Stimulated activated naive CD8-positive, alpha-beta T cell treated with anti-CD3 and anti-CD28 coated beads, Interleukin-15, Interleukin-2, amounts not matched to agents 100 ng/mL and 50 ng/mL, for 24 hours (primary cell): ENCODE measurements around the gene SGK1.

ENCODE experiments used
- H3K27ac Mint-ChIP-seq: one replicate; pipeline ENCODE4 v1.8.0; 2021; ENCODE audit warnings: mild to moderate bottlenecking, mixed read lengths
- H3K27me3 Mint-ChIP-seq: one replicate; pipeline ENCODE4 v1.8.0; 2021; ENCODE audit warnings: mixed read lengths
- H3K36me3 Mint-ChIP-seq: one replicate; pipeline ENCODE4 v1.8.0; 2021; ENCODE audit warnings: low read depth, mixed read lengths
- H3K4me1 Mint-ChIP-seq: one replicate; pipeline ENCODE4 v1.8.0; 2021; ENCODE audit warnings: low read depth, mixed read lengths
- H3K4me3 Mint-ChIP-seq: one replicate; pipeline ENCODE4 v1.8.0; 2021; ENCODE audit warnings: mild to moderate bottlenecking, mixed read lengths
- H3K9me3 Mint-ChIP-seq: one replicate; pipeline ENCODE4 v1.8.0; 2021; ENCODE audit warnings: mixed read lengths

SGK1 gene

DNA sequence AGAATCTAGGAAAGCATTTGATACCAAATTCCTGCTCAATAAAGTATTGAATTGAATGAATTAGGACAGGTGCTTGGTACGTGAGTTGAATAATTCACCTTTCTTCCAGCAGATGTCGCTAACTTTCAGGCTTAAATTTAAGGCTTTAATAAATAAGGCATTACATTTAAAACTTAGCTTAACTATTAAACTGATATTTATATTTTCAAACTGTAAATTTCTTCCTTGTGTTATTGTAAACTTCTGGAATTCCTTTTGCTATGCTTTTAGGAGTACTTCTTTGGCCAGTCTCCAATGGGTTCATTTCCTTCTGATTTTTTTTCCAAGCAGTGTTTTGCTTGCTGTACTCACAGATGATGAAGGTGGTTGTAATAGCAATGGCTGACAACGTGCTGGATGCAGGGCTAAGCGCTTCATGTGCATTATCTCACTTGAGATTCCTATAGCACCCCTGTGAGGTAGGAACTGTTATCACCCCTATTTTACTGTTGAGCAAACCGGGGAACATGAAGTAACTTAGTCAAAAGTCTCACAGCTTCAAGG lies 194.2 kb downstream of the SGK1 start:
- Mint-ChIP-seq H3K9me3 (no peaks in the 10 kb centered on the region), H3K4me3 (no peak overlapping the region), H3K36me3 (no peaks in the 10 kb centered on the region)

DNA sequence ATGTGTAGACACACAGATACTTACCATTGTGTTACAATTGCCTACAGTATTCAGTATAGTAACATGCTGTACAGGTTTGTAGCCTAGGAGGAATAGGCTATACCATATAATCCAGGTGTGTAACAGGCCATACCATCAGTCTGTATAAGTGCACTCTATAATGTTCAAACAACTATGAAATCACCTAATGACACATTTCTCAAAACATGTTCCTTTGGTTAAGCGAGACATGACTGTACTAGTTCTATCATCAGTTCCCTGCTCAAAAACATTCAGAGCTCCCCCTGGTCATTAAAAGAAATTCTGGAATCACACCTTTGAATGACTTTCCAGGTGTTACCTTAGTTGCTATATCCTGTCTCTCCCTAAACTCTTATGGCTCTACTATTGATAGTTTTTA lies 195.1 kb downstream of the SGK1 start:
- H3K27ac Mint-ChIP-seq: no peak overlapping the region
- no peaks in the 10 kb centered on the region for H3K36me3 Mint-ChIP-seq
- no peaks in the 10 kb centered on the region for H3K4me1 Mint-ChIP-seq
- no peak overlapping the region for H3K4me3 Mint-ChIP-seq
- H3K27me3 Mint-ChIP-seq: no peaks in the 10 kb centered on the region
- no peaks in the 10 kb centered on the region for H3K9me3 Mint-ChIP-seq

More for the DNA sequence above, 194.2 kb downstream of the SGK1 start:
- Mint-ChIP-seq H3K27ac (no peak overlapping the region), H3K27me3 (no peaks in the 10 kb centered on the region), H3K4me1 (no peaks in the 10 kb centered on the region)

DNA sequence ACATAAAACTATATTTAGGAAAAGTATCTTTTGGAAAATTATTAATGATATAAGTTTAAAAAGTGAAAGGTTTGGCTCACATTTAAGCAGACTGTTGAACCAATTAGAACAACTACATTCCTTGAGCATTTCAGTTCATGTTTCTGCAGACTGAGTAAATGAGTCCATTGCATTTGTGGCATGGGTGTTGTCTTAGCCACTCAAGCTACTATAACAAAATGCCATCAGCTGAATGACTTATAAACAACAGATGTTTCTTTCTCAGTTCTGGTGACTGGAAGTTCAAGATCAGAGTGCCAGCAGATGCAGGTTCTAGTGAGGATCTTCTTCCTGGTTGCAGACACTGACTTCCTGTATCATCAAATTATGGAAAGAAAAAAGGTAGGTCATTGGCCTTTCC lies 198.4 kb downstream of the SGK1 start:
- Mint-ChIP-seq H3K9me3 (no peaks in the 10 kb centered on the region), H3K36me3 (no peaks in the 10 kb centered on the region)

More for the DNA sequence above, 198.4 kb downstream of the SGK1 start:
- Mint-ChIP-seq H3K27me3 (peaks cover 3% of the 10 kb centered on the region), H3K4me1 (no peaks in the 10 kb centered on the region), H3K27ac (no peak overlapping the region), H3K4me3 (no peak overlapping the region)
